Stimulated activated naive CD8-positive, alpha-beta T cell treated with anti-CD3 and anti-CD28 coated beads, Interleukin-15, Interleukin-2, amounts not matched to agents 100 ng/mL and 50 ng/mL, for 24 hours (primary cell): ENCODE results near the gene SIT1.
A peak's percentile ranks its signal among the peaks of the same experiment; 100 is the strongest.

ENCODE experiments used
- H3K27ac Mint-ChIP-seq: one replicate; pipeline ENCODE4 v1.8.0; 2021; ENCODE audit warnings: mild to moderate bottlenecking, mixed read lengths
- H3K27me3 Mint-ChIP-seq: one replicate; pipeline ENCODE4 v1.8.0; 2021; ENCODE audit warnings: mixed read lengths
- H3K36me3 Mint-ChIP-seq: one replicate; pipeline ENCODE4 v1.8.0; 2021; ENCODE audit warnings: low read depth, mixed read lengths
- H3K4me1 Mint-ChIP-seq: one replicate; pipeline ENCODE4 v1.8.0; 2021; ENCODE audit warnings: low read depth, mixed read lengths
- H3K4me3 Mint-ChIP-seq: one replicate; pipeline ENCODE4 v1.8.0; 2021; ENCODE audit warnings: mild to moderate bottlenecking, mixed read lengths
- H3K9me3 Mint-ChIP-seq: one replicate; pipeline ENCODE4 v1.8.0; 2021; ENCODE audit warnings: mixed read lengths

SIT1 gene

GRCh38 chr9:35650341-35651158 is at the start of gene SIT1:
Gene SIT1 (minus strand): TSS chr9:35650931. CDS start chr9:35650853, 78 bp downstream.
- Mint-ChIP-seq H3K27ac (peak within 1 kb of the TSS; percentile 92), H3K4me1 (peaks cover 56% of the 10 kb centered on the region), H3K27me3 (no peaks in the 10 kb centered on the region), H3K36me3 (no peaks in the 10 kb centered on the region), H3K9me3 (no peaks in the 10 kb centered on the region), H3K4me3 (peak within 1 kb of the TSS; percentile 86)

- H3K27me3 Mint-ChIP-seq, result no peaks in the 10 kb centered on the region
- peaks cover 9% of the 10 kb centered on the region for H3K4me1 Mint-ChIP-seq
- H3K36me3 Mint-ChIP-seq, result peaks cover 50% of the 10 kb centered on the region
- no peak overlapping the region for H3K27ac Mint-ChIP-seq
- no peak overlapping the region for H3K4me3 Mint-ChIP-seq
- no peaks in the 10 kb centered on the region for H3K9me3 Mint-ChIP-seq
Observed at GRCh38 chr9:35700031-35700430, 49.3 kb upstream of the SIT1 start.

DNA sequence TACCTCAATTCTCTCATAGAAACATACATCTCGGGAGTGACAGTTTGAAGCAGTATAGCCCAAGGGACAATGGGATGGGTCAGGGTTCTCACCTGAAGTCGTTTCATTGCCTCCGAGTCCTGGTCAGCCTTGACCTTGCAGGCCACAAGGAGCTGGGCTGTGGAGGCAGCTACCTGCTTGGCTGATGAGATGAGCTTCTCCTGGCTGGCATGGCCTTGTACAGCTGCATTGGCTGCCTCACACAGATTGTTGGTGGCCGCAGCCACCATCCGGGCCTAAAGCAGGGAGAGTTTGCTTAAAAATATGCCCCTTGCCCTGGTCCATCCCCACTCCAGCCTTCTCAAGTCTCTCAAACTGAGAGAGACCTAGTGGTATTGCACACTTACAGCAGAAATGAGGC is 47.5 kb upstream of the SIT1 start:
- H3K27ac Mint-ChIP-seq, result no peak overlapping the region
- peaks cover 9% of the 10 kb centered on the region for H3K4me1 Mint-ChIP-seq

DNA sequence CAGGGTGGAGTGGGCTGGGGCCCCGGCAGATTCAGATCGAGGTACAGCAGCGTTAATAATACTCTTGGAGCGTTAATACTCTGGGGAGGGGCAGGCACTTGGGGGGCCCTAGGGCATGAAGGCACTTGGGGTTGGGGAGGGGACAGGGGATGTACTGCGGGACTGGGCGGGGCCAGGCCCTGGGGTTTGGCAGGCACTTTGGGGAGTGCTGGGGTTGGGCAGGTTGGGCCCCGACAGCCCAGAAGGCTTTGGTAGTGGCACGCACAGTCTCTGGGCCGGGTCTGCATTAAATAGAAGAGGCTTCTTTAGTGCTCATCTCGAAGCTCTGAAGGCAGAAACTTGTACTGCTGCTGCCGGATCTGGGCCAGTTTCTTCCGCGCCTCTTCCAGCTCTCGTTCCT is 46.8 kb upstream of the SIT1 start:
- Mint-ChIP-seq H3K27me3 (no peaks in the 10 kb centered on the region), H3K4me3 (no peak overlapping the region), H3K27ac (no peak overlapping the region), H3K36me3 (peaks cover 25% of the 10 kb centered on the region), H3K4me1 (peaks cover 9% of the 10 kb centered on the region), H3K9me3 (no peaks in the 10 kb centered on the region)

More for the DNA sequence above, 47.5 kb upstream of the SIT1 start:
- H3K9me3 Mint-ChIP-seq, result no peaks in the 10 kb centered on the region
- no peak overlapping the region for H3K4me3 Mint-ChIP-seq
- H3K36me3 Mint-ChIP-seq, result peaks cover 32% of the 10 kb centered on the region
- H3K27me3 Mint-ChIP-seq, result no peaks in the 10 kb centered on the region

GRCh38 chr9:35696520-35697215 is 45.9 kb upstream of the SIT1 start:
- no peak overlapping the region for H3K4me3 Mint-ChIP-seq
- H3K27ac Mint-ChIP-seq, result no peak overlapping the region
- H3K27me3 Mint-ChIP-seq, result no peaks in the 10 kb centered on the region

DNA sequence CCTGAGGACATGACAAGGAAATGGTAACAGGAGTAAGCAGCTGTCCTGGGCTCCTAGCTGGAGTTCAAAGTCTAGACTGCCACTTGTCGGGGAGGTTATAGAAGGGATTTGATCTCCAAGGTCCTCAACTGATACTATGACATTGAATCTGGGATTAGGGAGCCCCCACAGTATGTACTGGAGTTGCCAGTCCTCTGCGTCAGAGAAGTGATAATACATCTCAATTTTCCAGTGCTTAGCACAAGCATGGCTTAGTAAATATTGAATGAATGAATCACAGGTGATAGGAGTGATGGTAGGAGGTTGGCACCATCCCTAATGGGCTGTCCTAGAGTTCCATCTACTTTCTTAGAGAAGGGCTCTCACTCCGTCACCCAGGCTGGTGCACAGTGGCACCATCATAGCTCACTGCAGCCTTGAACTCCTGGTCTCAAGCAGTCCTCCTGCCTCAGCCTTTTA is 45.2 kb upstream of the SIT1 start:
- Mint-ChIP-seq H3K9me3 (no peaks in the 10 kb centered on the region), H3K27me3 (no peaks in the 10 kb centered on the region), H3K4me1 (peaks cover 19% of the 10 kb centered on the region), H3K27ac (no peak overlapping the region), H3K36me3 (peaks cover 25% of the 10 kb centered on the region), H3K4me3 (no peak overlapping the region)

More at GRCh38 chr9:35696520-35697215, 45.9 kb upstream of the SIT1 start:
- peaks cover 25% of the 10 kb centered on the region for H3K36me3 Mint-ChIP-seq
- no peaks in the 10 kb centered on the region for H3K9me3 Mint-ChIP-seq
- H3K4me1 Mint-ChIP-seq, result peaks cover 12% of the 10 kb centered on the region

- Mint-ChIP-seq H3K27me3 (no peaks in the 10 kb centered on the region), H3K4me1 (peaks cover 38% of the 10 kb centered on the region), H3K36me3 (peaks cover 6% of the 10 kb centered on the region), H3K9me3 (no peaks in the 10 kb centered on the region), H3K4me3 (peak overlapping the region; percentile 8), H3K27ac (peak overlapping the region; percentile 81)
Observed at GRCh38 chr9:35691757-35692301, 41.1 kb upstream of the SIT1 start.

- Mint-ChIP-seq H3K36me3 (peaks cover 1% of the 10 kb centered on the region), H3K4me3 (peak overlapping the region; percentile 78), H3K27ac (peak overlapping the region; percentile 81), H3K9me3 (no peaks in the 10 kb centered on the region), H3K4me1 (peaks cover 33% of the 10 kb centered on the region), H3K27me3 (no peaks in the 10 kb centered on the region)
Observed at GRCh38 chr9:35691334-35691650, 40.6 kb upstream of the SIT1 start.

DNA sequence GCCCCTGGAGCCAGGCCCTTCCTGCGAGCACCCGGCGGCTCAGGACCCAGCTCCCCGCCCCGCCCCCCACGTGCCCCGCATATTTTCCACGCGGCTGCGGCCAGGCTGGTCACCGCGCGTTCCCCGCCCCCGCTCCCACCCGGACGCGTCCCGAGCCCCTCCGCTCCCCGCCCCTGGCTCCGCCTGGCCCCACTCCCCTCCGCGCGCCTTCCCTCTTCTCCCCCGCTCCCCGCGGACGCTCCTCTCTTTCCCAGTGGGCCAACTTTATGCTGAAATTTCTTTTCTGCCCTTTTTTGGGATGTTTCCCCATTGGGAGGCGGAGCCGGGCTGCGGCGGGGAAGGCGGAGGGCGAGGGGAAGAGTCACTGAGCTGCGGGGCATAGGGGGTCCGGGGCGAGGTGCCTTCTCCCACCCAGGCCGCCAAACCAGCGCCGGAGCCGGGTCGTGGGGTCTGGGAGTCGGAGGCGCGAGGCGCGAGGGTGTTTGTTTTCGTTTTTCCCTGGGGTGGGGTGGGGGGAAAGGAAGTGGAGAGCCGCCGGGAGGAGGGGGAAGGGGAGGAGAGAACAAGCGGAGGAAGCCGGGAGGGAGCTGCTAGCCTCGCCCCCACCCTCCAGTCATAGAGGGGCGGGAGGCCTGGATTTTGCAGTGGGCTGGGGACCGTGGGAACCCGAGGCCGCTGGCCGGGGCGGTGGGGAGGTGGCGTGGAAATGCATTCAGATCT is 40.0 kb upstream of the SIT1 start:
- Mint-ChIP-seq H3K27me3 (no peaks in the 10 kb centered on the region), H3K27ac (peak overlapping the region; percentile 81)

DNA sequence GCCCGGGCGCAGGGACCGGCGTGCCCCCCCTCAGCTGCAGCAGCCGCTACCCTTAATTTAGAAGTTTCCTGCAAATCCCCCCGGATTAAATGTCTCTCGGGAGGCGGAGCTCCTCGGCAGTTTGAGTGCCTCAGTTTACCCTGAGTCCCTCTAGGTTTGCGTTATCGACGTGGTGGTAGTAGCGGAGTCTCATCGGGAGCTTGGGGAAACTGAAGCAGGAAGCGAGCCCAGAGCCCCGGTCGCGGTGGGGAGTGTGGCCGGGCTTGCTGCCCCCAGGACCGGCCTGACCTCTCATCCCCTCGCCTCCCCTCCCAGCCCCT is 39.5 kb upstream of the SIT1 start:
- Mint-ChIP-seq H3K27ac (peak overlapping the region; percentile 79), H3K27me3 (no peaks in the 10 kb centered on the region), H3K36me3 (no peaks in the 10 kb centered on the region), H3K4me1 (peaks cover 32% of the 10 kb centered on the region), H3K4me3 (peak overlapping the region; percentile 74), H3K9me3 (no peaks in the 10 kb centered on the region)

More for the DNA sequence above, 40.0 kb upstream of the SIT1 start:
- peak overlapping the region; percentile 78 for H3K4me3 Mint-ChIP-seq
- H3K36me3 Mint-ChIP-seq, result no peaks in the 10 kb centered on the region
- H3K9me3 Mint-ChIP-seq, result no peaks in the 10 kb centered on the region
- H3K4me1 Mint-ChIP-seq, result peaks cover 32% of the 10 kb centered on the region

DNA sequence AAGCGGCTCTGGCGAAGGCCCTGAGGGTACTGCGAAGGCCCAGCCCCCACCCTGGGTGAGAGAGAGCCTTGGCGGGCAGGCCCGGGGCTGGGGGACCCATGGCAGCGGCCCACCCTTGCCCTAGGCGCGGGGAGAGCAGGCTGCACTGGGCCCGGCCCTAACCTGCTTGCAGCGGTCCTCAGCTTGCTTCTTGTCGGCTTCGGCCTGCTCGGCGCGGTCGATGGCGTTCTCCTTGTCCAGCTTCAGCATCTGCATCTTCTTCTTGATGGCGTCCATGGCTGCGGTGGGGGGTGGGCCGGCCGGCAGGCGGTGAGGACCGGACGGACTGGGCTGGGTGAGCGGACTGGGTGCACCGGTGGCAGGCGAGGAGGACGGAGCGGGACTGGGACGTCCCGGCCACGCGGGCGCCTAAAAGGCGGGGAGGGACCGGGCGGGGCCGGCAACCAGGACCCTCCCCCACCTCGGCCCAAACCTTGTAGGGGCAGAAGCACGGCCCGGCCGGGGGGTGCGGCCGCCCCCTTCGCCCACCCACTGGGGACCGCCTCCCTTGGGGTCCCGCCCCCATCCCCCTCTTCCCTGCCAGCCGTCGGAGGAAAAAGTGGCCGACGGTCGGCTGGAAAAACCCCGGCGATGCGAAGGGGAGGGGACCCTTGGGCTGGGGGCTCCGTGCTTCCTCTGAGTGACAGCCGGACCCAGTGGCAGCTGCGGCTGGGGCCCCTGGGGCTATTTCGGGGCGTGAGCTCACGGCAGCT is 39.0 kb upstream of the SIT1 start, which contains the start of gene TPM2:
TPM2 (minus strand) TSS at position 384 of the 752 bp plus-strand sequence; CDS start at position 276, 108 bp downstream.
- peak within 1 kb of the TSS; percentile 78 for H3K4me3 Mint-ChIP-seq
- H3K9me3 Mint-ChIP-seq, result no peaks in the 10 kb centered on the region
- H3K4me1 Mint-ChIP-seq, result peaks cover 32% of the 10 kb centered on the region
- H3K27ac Mint-ChIP-seq, result peak within 1 kb of the TSS; percentile 81
- H3K36me3 Mint-ChIP-seq, result no peaks in the 10 kb centered on the region
- H3K27me3 Mint-ChIP-seq, result no peaks in the 10 kb centered on the region

DNA sequence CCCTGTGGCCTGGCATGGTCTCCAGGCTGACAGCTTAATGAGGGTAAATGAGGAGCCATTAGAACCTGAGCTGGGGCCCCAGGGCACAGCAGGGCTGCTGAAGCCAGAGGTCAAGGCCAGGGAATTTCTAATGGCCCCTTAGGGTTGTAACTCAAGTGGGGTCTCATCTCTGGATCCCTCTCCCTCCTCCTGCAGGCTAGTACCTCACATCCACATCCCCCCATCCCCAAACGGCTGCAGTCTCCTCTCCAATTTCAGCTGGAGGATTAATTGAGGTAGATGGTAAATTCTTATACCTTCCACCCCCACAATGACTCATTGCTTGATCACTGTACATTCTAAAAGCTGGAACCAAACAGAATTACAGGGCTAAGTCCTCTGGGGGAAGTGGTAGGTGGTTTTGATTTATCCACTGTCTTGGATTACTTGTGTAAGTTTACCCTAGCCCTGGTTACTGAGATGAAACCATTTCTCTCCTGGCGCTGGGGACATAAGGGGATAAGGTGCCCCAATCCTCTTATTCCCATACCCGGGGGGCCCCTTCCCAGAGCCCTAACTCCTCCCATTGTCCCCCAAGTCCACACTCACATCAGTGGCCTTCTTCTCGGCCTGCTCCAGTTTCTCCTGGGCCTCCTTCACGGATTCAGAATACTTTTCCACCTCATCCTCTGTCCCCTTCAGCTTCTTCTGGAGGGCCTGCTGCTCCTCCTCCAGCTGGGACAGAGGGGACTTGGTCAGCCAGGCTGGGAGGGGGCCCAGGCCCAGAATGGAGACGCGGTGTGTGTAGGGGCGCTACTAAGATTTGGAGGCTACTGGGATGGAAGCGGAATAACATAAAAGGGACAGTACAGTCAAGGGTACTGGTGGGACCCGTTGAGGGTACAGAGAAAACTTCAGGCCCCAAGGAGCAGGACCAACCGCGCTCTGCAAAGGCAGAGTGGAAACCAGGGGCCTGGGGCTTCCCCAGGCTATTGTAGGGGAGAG is 38.1 kb upstream of the SIT1 start:
- peak overlapping the region; percentile 47 for H3K4me3 Mint-ChIP-seq
- H3K27ac Mint-ChIP-seq, result peak overlapping the region; percentile 45

DNA sequence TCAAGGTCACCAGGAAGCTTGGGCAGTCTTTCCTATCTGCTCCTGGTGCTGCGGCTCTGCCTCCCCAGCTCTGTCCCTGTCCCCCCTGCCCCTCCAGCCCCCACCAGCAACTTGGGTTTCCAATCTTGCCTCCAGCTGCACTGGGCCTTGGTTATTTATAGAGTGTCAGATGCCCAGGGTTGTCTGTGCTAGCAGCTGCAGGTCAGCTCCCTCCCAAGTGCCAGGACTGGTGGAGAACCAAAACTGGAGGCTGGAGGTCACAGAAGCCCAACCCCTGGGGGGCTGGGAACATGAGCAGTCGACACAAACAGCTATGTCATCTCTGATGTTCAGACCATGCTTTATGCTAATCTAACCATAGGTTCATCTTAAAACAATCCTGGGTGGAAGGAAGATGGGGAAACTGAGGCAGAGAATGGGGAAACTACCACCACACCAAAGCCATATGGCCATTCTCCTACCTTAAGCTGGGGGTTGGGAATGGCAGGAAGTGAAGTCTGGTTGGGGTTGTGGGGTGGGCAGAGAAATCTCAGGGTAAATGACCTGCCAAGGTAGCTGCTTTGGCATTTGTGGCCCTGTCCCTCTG is 37.3 kb upstream of the SIT1 start:
- Mint-ChIP-seq H3K27ac (no peak overlapping the region), H3K27me3 (no peaks in the 10 kb centered on the region), H3K4me3 (no peak overlapping the region), H3K9me3 (no peaks in the 10 kb centered on the region), H3K4me1 (peaks cover 32% of the 10 kb centered on the region), H3K36me3 (no peaks in the 10 kb centered on the region)

More for the DNA sequence above, 38.1 kb upstream of the SIT1 start:
- Mint-ChIP-seq H3K9me3 (no peaks in the 10 kb centered on the region), H3K4me1 (peaks cover 32% of the 10 kb centered on the region), H3K27me3 (no peaks in the 10 kb centered on the region), H3K36me3 (no peaks in the 10 kb centered on the region)
